Measurements from ENCODE around the gene RNF39.

RNF39 gene

DNA sequence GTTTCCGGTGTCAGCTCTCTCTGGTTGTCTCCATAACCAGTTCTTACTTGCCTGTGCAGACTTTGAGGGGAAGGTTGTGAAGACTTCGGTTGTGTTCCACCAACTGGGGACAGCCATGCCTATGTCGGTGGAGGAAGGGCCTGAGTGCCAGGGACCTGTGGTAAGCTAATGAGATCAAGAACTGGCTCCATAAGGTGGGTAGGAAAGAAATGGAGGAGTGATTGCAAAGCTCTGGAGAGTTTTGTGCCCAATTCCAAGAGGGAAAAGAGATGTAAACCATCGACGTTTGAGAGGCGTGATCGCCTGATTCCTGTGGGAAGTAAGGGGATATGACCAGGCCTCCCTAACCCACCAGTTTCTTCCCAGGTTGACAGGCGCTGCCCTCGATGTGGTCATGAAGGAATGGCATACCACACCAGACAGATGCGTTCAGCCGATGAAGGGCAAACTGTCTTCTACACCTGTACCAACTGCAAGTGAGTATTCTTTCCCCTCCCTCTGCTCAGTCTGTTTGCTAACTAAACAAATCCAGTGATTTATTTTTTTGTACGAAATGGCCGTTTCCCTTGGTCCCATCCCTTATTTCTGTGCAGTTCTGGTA, 13.6 kb downstream of the RNF39 start:
- H3K9ac ChIP-seq (ENCODE audit: low read depth, low read length, poor library complexity): peak overlapping the region; percentile 88
- no peak overlapping the region for H4K91ac ChIP-seq (ENCODE audit: low read depth, low read length, poor library complexity)
- peak overlapping the region; percentile 49 for H2BK5ac ChIP-seq (ENCODE audit: low read length)
- H2BK120ac ChIP-seq (ENCODE audit: low read depth, low read length): no peak overlapping the region
- H3K23ac ChIP-seq (ENCODE audit: low read depth, low read length, poor library complexity): peak overlapping the region; percentile 12
- no peak overlapping the region for H3K18ac ChIP-seq (ENCODE audit: low read length)
- H3K14ac ChIP-seq (ENCODE audit: low read length): peak overlapping the region; percentile 42
- H3K4ac ChIP-seq (ENCODE audit: low read length): no peak overlapping the region
- DNase-seq (ENCODE audit: low spot score): no peak
- WGBS, 2 donors (ENCODE audit: extremely low coverage in 2 of 2, insufficient read length in 2 of 2, insufficient replicate concordance in 1 of 2): no CpG with 5 or more reads among the region's 13 CpGs
- peak overlapping the region; percentile 55 for H4K8ac ChIP-seq (ENCODE audit: low read depth, low read length)
- peaks cover 0 to 4% of the 10 kb centered on the region in 2 donors for H3K9me3 ChIP-seq (replicated peaks in 1 of 2; ENCODE audit: control insufficient read depth in 2 of 2, insufficient read depth in 1 of 2, low read depth in 1 of 2, low read length in 2 of 2)
- H2AFZ ChIP-seq (ENCODE audit: low read length): peak overlapping the region; percentile 91
- peaks cover 4% of the 10 kb centered on the region for H3K79me1 ChIP-seq (ENCODE audit: low read depth, low read length)
- no peaks in the 10 kb centered on the region for H3K27me3 ChIP-seq (ENCODE audit: control insufficient read depth in 3 of 3, insufficient read depth in 3 of 3, low read depth in 1 of 3, low read length in 3 of 3)
- H3K4me3 ChIP-seq (ENCODE audit: low read length in 2 of 2): peak overlapping the region; percentile 65 to 96
- no peak overlapping the region for H2BK12ac ChIP-seq (ENCODE audit: low read length)
- H3K4me2 ChIP-seq (ENCODE audit: insufficient read depth, low read length, poor library complexity, severe bottlenecking): peak overlapping the region; percentile 91
- H3K4me1 ChIP-seq (ENCODE audit: control insufficient read depth in 2 of 2, insufficient read depth in 1 of 2, low read depth in 1 of 2, low read length in 2 of 2): peaks cover 8 to 11% of the 10 kb centered on the region in 2 donors
- no peak overlapping the region for H2AK5ac ChIP-seq (ENCODE audit: low read depth, low read length)
- H3K27ac ChIP-seq (replicated peaks; ENCODE audit: low read length): no peak overlapping the region
- no peak overlapping the region for H2BK15ac ChIP-seq (ENCODE audit: low read length)
- peaks cover 0 to 34% of the 10 kb centered on the region in 2 donors for H3K36me3 ChIP-seq (replicated peaks in 1 of 2; ENCODE audit: control insufficient read depth in 2 of 2, insufficient read depth in 2 of 2, low read length in 2 of 2)

DNA sequence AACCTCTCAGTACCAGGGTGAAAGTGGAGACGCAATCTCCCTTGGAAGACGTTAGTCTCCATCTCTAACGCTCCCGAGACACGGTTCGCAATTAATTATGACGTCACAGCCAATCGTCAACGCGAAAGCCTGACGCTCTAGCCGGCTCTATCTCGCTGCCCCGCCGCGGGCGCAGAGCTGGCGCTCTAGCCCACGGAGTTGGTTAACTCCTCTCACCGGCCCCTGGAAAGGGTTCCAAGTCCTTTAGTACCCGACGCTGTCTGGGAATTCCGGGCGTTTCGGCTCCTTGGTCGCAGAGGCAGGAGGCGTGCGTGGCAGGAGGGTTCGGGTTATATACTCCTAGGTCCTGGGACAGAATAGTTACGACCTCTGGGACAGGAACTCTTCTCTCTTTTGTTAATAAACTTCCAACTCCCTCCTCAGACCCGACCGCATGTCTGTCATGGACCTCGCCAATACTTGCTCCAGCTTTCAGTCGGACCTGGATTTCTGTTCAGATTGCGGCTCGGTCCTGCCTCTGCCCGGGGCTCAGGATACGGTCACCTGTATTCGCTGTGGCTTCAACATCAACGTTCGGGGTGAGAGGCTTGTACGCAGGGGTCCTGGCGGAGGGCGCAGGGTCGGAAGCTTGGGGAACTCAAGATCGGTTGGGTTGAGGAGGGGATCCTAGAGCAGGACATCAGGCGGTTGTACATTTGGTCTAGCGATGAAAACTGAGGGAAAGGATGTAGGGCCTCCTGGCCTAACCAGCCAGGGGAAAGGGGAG, 14.3 kb downstream of the RNF39 start, which contains the start of gene POLR1H:
POLR1H (plus strand) TSS at position 174 of the 766 bp plus-strand sequence; CDS start at position 434, 260 bp downstream.
- Histone ChIP-seq H3K4me2 (ENCODE audit: insufficient read depth, low read length, poor library complexity, severe bottlenecking) (peak within 1 kb of the TSS; percentile 91), H3K9ac (ENCODE audit: low read depth, low read length, poor library complexity) (peak within 1 kb of the TSS; percentile 88), H3K79me1 (ENCODE audit: low read depth, low read length) (peaks cover 4% of the 10 kb centered on the region), H2BK12ac (ENCODE audit: low read length) (no peak within 1 kb of the TSS), H2BK15ac (ENCODE audit: low read length) (no peak within 1 kb of the TSS), H2AK5ac (ENCODE audit: low read depth, low read length) (no peak within 1 kb of the TSS), H3K27ac (replicated peaks; ENCODE audit: low read length) (no peak within 1 kb of the TSS), H4K91ac (ENCODE audit: low read depth, low read length, poor library complexity) (no peak within 1 kb of the TSS), H3K27me3 (ENCODE audit: control insufficient read depth in 3 of 3, insufficient read depth in 3 of 3, low read depth in 1 of 3, low read length in 3 of 3) (no peaks in the 10 kb centered on the region), H2BK5ac (ENCODE audit: low read length) (peak within 1 kb of the TSS; percentile 49), H3K23ac (ENCODE audit: low read depth, low read length, poor library complexity) (peak within 1 kb of the TSS; percentile 12), H3K9me3 (replicated peaks in 1 of 2; ENCODE audit: control insufficient read depth in 2 of 2, insufficient read depth in 1 of 2, low read depth in 1 of 2, low read length in 2 of 2) (peaks cover 0 to 4% of the 10 kb centered on the region in 2 donors), H4K8ac (ENCODE audit: low read depth, low read length) (peak within 1 kb of the TSS; percentile 55), H3K36me3 (replicated peaks in 1 of 2; ENCODE audit: control insufficient read depth in 2 of 2, insufficient read depth in 2 of 2, low read length in 2 of 2) (peaks cover 0 to 41% of the 10 kb centered on the region in 2 donors), H2BK120ac (ENCODE audit: low read depth, low read length) (no peak within 1 kb of the TSS), H2AFZ (ENCODE audit: low read length) (peak within 1 kb of the TSS; percentile 91), H3K18ac (ENCODE audit: low read length) (peak within 1 kb of the TSS; percentile 76), H3K14ac (ENCODE audit: low read length) (peak within 1 kb of the TSS; percentile 42), H3K4ac (ENCODE audit: low read length) (no peak within 1 kb of the TSS), H3K4me1 (ENCODE audit: control insufficient read depth in 2 of 2, insufficient read depth in 1 of 2, low read depth in 1 of 2, low read length in 2 of 2) (peaks cover 8 to 11% of the 10 kb centered on the region in 2 donors), H3K4me3 (ENCODE audit: low read length in 2 of 2) (peak within 1 kb of the TSS; percentile 65 to 96)
- no CpG with 5 or more reads among the region's 48 CpGs for WGBS, 2 donors (ENCODE audit: extremely low coverage in 2 of 2, insufficient read length in 2 of 2, insufficient replicate concordance in 1 of 2)
- DNase-seq (ENCODE audit: low spot score): peak; percentile 93

DNA sequence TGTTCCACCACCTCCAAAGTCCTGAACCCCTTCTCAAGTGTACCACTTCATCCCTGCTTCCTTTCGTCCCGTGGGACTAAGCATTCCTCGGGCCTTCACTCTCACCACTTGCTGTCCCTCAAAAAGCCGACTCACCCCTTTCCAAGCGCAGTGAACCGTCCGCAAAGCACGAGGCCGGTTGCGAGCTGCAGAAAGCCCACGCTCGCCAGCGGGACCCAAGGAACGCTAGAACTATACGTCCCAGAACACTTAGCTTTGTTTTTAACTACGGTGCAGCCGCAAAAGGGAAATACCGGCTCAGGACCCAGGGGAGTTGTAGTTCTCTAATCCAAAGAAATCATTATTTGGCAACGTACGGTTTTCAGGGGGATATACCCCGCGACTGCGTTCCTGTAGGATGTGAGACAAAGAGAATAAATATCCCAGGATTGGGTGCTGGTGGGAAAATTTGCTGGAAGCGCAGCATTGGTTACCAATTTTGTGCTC, 14.9 kb downstream of the RNF39 start:
- H3K4ac ChIP-seq (ENCODE audit: low read length): no peak overlapping the region
- H2AFZ ChIP-seq (ENCODE audit: low read length): peak overlapping the region; percentile 91
- DNase-seq (ENCODE audit: low spot score): no peak
- H4K8ac ChIP-seq (ENCODE audit: low read depth, low read length): no peak overlapping the region
- no peak overlapping the region for H2BK120ac ChIP-seq (ENCODE audit: low read depth, low read length)
- H3K79me1 ChIP-seq (ENCODE audit: low read depth, low read length): peaks cover 4% of the 10 kb centered on the region
- H3K23ac ChIP-seq (ENCODE audit: low read depth, low read length, poor library complexity): no peak overlapping the region
- H2BK12ac ChIP-seq (ENCODE audit: low read length): no peak overlapping the region
- no peak overlapping the region for H3K14ac ChIP-seq (ENCODE audit: low read length)
- H3K18ac ChIP-seq (ENCODE audit: low read length): no peak overlapping the region
- H4K91ac ChIP-seq (ENCODE audit: low read depth, low read length, poor library complexity): no peak overlapping the region
- no peak overlapping the region for H3K27ac ChIP-seq (replicated peaks; ENCODE audit: low read length)
- peak overlapping the region; percentile 66 for H3K4me2 ChIP-seq (ENCODE audit: insufficient read depth, low read length, poor library complexity, severe bottlenecking)
- H3K27me3 ChIP-seq (ENCODE audit: control insufficient read depth in 3 of 3, insufficient read depth in 3 of 3, low read depth in 1 of 3, low read length in 3 of 3): no peaks in the 10 kb centered on the region
- WGBS, 2 donors (ENCODE audit: extremely low coverage in 2 of 2, insufficient read length in 2 of 2, insufficient replicate concordance in 1 of 2): no CpG with 5 or more reads among the region's 24 CpGs
- peak overlapping the region; percentile 73 for H3K9ac ChIP-seq (ENCODE audit: low read depth, low read length, poor library complexity)
- no peak overlapping the region for H2BK15ac ChIP-seq (ENCODE audit: low read length)
- H3K4me3 ChIP-seq (ENCODE audit: low read length in 2 of 2): peak overlapping the region; percentile 65 to 96
- H3K4me1 ChIP-seq (ENCODE audit: control insufficient read depth in 2 of 2, insufficient read depth in 1 of 2, low read depth in 1 of 2, low read length in 2 of 2): peaks cover 7% of the 10 kb centered on the region in 2 donors
- peaks cover 0 to 4% of the 10 kb centered on the region in 2 donors for H3K9me3 ChIP-seq (replicated peaks in 1 of 2; ENCODE audit: control insufficient read depth in 2 of 2, insufficient read depth in 1 of 2, low read depth in 1 of 2, low read length in 2 of 2)
- H2BK5ac ChIP-seq (ENCODE audit: low read length): no peak overlapping the region
- no peak overlapping the region for H2AK5ac ChIP-seq (ENCODE audit: low read depth, low read length)
- peaks cover 0 to 47% of the 10 kb centered on the region in 2 donors for H3K36me3 ChIP-seq (replicated peaks in 1 of 2; ENCODE audit: control insufficient read depth in 2 of 2, insufficient read depth in 2 of 2, low read length in 2 of 2)

DNA sequence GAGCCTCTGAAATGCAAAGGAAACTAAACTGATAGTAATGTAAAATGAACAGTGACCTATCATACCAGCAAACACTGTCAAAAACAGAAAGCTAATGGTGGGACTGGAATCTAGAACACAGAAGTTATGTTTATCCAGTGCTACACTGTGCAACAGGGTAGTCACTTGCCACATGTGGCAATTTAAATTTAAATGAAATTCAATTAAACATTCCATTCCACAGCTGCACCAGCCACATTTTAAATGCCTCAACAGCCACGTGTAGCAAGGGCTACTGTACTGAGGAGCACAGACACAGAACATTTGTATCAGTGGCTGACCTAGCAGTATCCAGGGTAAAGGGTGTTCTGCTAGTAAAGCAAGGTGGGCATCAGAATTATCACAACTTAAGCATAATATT, 20.1 kb downstream of the RNF39 start:
- H3K9ac ChIP-seq (ENCODE audit: low read depth, low read length, poor library complexity): no peak overlapping the region
- no peak overlapping the region for H3K4ac ChIP-seq (ENCODE audit: low read length)
- no peak overlapping the region for H2BK15ac ChIP-seq (ENCODE audit: low read length)
- H3K14ac ChIP-seq (ENCODE audit: low read length): no peak overlapping the region
- H2AFZ ChIP-seq (ENCODE audit: low read length): no peak overlapping the region
- no peak for DNase-seq (ENCODE audit: low spot score)
- H3K79me1 ChIP-seq (ENCODE audit: low read depth, low read length): no peaks in the 10 kb centered on the region
- no peak overlapping the region for H2AK5ac ChIP-seq (ENCODE audit: low read depth, low read length)
- H4K8ac ChIP-seq (ENCODE audit: low read depth, low read length): no peak overlapping the region
- H3K9me3 ChIP-seq (replicated peaks in 1 of 2; ENCODE audit: control insufficient read depth in 2 of 2, insufficient read depth in 1 of 2, low read depth in 1 of 2, low read length in 2 of 2): no peaks in the 10 kb centered on the region
- peaks cover 2 to 6% of the 10 kb centered on the region in 2 donors for H3K4me1 ChIP-seq (ENCODE audit: control insufficient read depth in 2 of 2, insufficient read depth in 1 of 2, low read depth in 1 of 2, low read length in 2 of 2)
- no peaks in the 10 kb centered on the region for H3K27me3 ChIP-seq (ENCODE audit: control insufficient read depth in 3 of 3, insufficient read depth in 3 of 3, low read depth in 1 of 3, low read length in 3 of 3)
- H3K18ac ChIP-seq (ENCODE audit: low read length): no peak overlapping the region
- H2BK5ac ChIP-seq (ENCODE audit: low read length): no peak overlapping the region
- peaks cover 0 to 41% of the 10 kb centered on the region in 2 donors for H3K36me3 ChIP-seq (replicated peaks in 1 of 2; ENCODE audit: control insufficient read depth in 2 of 2, insufficient read depth in 2 of 2, low read length in 2 of 2)
- no peak overlapping the region for H3K27ac ChIP-seq (replicated peaks; ENCODE audit: low read length)
- no peak overlapping the region for H2BK120ac ChIP-seq (ENCODE audit: low read depth, low read length)
- H3K23ac ChIP-seq (ENCODE audit: low read depth, low read length, poor library complexity): no peak overlapping the region
- H3K4me2 ChIP-seq (ENCODE audit: insufficient read depth, low read length, poor library complexity, severe bottlenecking): no peak overlapping the region
- H4K91ac ChIP-seq (ENCODE audit: low read depth, low read length, poor library complexity): no peak overlapping the region
- H2BK12ac ChIP-seq (ENCODE audit: low read length): no peak overlapping the region
- H3K4me3 ChIP-seq (ENCODE audit: low read length in 2 of 2): no peak overlapping the region
- no CpG with 5 or more reads among the region's 1 CpG for WGBS, 2 donors (ENCODE audit: extremely low coverage in 2 of 2, insufficient read length in 2 of 2, insufficient replicate concordance in 1 of 2)

All from neuronal stem cell (in vitro differentiated cells).